Erythroblast (primary cell): ENCODE data around the gene POU2F2.

ENCODE experiments used
- GATA1 ChIP-seq: IDR thresholded peaks from 2 replicates; pipeline ENCODE4 v1.6.1; 2011; ENCODE audit warnings: low read depth, mild to moderate bottlenecking, control low read depth, low read length, moderate library complexity
- POLR2A ChIP-seq: IDR thresholded peaks from 2 replicates; pipeline ENCODE4 v1.6.1; 2011; ENCODE audit warnings: mild to moderate bottlenecking, low read length

DNA sequence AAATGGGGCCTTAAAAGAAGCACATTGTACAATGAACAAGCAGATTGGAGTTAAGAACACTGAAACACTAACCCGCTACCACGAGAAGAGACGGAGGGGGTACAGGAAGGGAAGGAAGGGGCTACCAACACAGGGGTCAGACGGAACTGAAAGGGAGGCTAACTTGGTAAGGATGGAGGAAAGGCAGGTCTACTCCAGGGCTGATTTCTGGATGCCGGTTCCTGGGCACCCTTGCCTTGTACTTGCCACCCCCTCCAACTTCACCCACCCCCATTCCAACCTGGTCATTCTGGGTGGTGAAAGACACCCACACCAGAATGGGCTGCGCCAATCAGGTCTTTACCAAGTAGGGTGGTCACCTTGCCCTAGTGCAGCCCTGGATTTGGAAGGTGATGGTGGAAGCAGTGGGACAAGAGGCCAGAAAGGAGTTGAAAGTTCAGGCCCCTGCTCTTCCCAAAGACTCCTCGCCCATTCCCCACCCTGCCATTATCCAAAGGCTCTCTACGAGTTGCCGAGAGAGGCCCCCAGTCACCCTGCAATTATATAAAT lies 46.0 kb downstream of the POU2F2 start:
- no peak for TF ChIP-seq POLR2A
- TF ChIP-seq GATA1, result no peak
